Spleen (tissue), 7 donors: ENCODE data around the gene ELF2.

ENCODE experiments used
- CTCF ChIP-seq, 11 experiments: fragments of 200-600 bp in 7 of 11; fragments of 450-650 bp in 4 of 11; sonication (generic) in 4 of 11; IDR thresholded peaks in 8 of 11; conservative IDR thresholded peaks in 3 of 11; 1 replicate in 7 of 11; 2 replicates in 4 of 11; pipeline versions ENCODE4 v1.4.0 to v1.8.0; 2016 to 2021; ENCODE audit warnings: antibody characterized with exemption in 11 of 11, inconsistent platforms in 4 of 11, mild to moderate bottlenecking in 1 of 11
- POLR2A ChIP-seq, 3 donors: fragments of 450-650 bp; IDR thresholded peaks; one replicate each; pipeline ENCODE4 v1.5.1; 2017; ENCODE audit warnings: antibody characterized with exemption in 3 of 3, mild to moderate bottlenecking in 1 of 3
- POLR2AphosphoS5 ChIP-seq, 3 donors: sonication (generic); formaldehyde crosslinking; IDR thresholded peaks; one replicate each; pipeline ENCODE4 v1.5.1; 2017; ENCODE audit warnings: antibody characterized with exemption in 3 of 3
- donor health status: DM: no; HTN: no; CAD: no; lungs with moderate emphysema.
- donor health status: DM: no; HTN: no; CAD: no.
- donor health status: DM: no; HTN: no; CAD: no.

GRCh38 chr4:139060591-139060990, 116.4 kb downstream of the ELF2 start:
- no peak for TF ChIP-seq POLR2A (IDR thresholded peaks at IDR 0.05)
- TF ChIP-seq CTCF (IDR thresholded peaks at IDR 0.05 in 8 of 11, conservative IDR thresholded peaks at IDR 0.05 in 3 of 11) = no peak
- no peak for TF ChIP-seq POLR2AphosphoS5 (IDR thresholded peaks at IDR 0.05)
